Kidney capillary endothelial cell (primary cell): ENCODE results near the gene ATP8A2.
A peak's percentile ranks its signal among the peaks of the same experiment; 100 is the strongest.
"Not testable (repeated sequence)": the region's sequence is repeated elsewhere in the genome, so short reads cannot be mapped to it uniquely, and the experiment has no call there.

ENCODE experiments used
- DNase-seq: peaks from one replicate; pipeline ENCODE4 v3.0.0-alpha.2; 2018; ENCODE audit warnings: low spot score

Gene ATP8A2

GRCh38 chr13:25371875-25372283 is at the start of gene ATP8A2:
TSS of gene ATP8A2 (plus strand) at chr13:25371974. CDS start at chr13:25372213, 239 bp downstream.
- DNase-seq: no peak

DNA sequence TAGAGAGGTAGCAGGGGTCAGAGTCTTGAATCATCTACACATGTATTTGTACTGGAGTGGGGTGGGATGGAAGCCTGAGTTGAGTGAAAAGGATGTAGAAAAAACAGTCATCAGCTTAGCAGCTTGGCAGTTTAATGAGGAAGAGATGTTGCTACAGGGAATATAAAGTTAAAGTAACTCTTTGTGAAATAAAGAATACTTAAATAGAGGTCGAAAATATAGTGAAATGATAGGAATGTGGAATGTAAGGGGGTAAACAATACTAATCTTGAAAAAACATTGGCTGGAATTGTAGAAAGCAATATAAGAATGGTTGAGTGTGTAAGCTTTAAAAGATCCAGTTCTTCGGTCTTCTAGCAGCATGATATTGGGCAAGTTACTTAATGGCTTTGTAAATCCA is 47.7 kb upstream of the ATP8A2 start:
- no peak for DNase-seq

GRCh38 chr13:25329706-25330105 is 42.1 kb upstream of the ATP8A2 start:
- DNase-seq: no peak

DNA sequence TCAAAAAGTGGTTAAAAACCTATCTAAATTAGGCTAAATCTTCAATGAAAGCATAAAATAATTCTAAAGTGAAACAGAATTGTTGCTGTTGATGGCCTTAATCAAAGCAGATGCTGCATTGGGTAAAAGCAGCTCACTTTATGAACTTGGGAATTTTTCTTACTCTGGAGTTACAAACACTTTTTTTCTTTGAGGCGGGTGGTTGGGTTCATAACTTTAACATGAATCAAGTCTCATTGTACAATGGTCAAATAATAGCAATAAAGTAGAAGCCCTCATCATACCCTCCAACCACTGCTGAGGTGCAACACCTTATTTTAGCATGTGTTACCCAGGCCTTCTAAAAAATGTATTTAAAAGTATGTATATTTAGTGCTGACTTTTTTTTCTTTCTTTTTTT is 41.2 kb upstream of the ATP8A2 start:
- no peak for DNase-seq

DNA sequence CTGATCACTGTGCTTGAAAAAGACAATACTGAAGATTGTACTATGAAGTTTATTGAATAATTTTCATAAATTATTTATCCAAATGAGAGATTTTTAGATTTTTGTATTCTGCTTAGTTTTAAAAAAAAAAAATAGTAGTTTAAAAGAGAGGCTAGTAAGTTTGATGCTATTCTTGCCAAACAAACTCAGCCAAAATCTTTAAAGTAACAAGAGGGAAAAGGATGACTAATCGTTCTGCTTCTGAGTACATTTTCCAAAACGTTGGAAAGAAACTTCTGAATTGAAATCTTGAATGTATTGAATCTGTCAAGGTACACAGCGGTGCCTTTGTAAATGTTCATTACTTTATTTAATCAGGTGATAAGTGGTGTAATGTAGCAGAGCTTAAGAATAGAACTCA is 35.9 kb upstream of the ATP8A2 start:
- DNase-seq: no peak

GRCh38 chr13:25345576-25345975 is 26.2 kb upstream of the ATP8A2 start:
- no peak for DNase-seq

DNA sequence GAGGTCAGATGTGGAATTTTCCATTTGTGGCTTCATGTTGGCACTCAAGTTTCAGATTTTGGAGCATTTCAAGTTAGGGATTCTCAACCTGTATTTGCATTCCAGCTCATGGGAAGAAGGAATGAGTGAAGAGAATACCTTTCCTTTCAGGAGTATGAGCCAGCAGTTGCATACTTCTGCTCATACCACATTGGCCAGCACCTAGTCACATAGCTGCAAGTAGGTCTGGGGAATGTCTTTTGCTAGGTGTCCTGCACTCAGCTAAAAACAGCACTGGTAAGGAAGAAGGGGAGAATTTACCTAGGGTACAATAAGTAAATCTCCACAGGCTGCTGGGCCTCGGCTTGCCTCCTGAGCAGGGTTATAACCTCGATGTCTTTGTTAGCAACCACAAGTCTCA is 24.6 kb upstream of the ATP8A2 start:
- no peak for DNase-seq

GRCh38 chr13:25351404-25351803 is 20.4 kb upstream of the ATP8A2 start:
- DNase-seq: no peak

DNA sequence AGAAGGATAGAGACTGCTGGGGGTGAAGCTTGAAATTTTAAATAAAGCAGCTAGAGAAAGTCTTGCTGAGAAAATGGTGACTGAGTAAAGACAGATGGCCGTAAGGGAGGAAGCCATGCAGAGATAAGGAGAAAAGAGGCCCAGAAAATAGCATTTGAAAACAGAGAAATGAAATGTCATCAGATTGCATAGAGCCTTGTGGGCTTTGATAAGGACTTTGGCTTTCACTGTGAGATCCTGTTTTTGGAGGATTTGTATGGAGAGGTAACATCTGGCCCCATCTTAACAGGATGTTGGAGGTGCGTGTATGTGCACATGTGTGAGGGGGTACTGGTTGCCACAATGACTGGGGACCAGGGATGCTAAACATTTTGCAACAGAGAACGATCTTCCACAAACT is 19.5 kb upstream of the ATP8A2 start:
- DNase-seq: no peak

DNA sequence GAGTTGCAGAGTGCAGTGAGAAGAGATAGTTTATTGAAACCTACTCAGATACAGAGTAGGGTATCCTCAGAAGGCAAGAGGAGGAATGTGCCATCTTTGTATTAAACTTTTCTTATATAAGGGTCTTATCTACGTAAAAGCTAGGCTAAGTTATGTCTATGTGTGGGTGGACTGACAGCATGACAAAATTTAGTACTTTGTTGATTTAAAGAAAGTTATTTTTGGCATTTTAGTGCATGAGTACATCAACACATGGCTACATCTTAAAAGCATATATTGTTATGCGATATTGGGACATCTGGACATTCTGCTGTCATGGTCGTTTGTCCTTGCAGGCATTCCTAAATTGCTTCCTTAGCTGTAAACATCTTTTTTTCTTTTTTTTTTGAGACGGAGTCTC is 19.0 kb upstream of the ATP8A2 start:
- DNase-seq: no peak

DNA sequence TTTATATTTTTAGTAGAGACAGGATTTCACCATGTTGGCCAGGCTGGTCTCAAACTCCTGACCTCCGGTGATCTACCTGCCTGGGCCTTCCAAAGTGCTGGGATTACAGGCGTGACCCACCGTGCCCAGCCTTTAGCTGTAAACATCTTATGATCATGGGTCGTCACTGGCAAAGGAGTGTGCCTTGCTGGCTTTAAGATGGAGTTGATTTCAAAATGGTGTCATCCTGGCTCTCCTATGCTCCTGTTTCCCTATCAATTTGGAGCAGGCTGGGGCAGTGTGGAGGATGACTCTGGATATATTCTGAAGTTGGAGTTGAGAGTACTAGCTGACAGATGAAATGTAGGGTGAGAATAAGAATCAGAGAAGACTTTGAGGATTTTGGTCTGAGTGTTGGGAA is 18.4 kb upstream of the ATP8A2 start:
- DNase-seq: no peak

DNA sequence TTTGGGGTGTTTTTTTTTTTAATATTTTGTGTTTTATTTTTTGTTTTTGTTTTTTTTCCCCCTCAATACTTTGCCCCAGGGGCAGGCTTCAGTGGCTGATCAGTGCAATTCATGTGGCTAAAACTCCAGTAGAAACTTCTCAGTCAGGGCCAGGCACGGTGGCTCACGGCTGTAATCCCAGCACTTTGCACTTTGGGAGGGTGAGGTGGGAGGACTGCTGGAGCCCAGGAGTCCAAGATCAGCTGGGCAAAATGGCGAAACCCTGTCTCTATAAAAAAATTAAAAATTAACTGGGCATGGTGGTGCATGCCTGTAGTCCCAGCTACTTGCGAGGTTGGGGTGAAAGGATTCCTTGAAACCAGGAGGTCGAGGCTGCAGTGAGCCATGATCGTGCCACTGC is 17.4 kb upstream of the ATP8A2 start:
- no peak for DNase-seq

DNA sequence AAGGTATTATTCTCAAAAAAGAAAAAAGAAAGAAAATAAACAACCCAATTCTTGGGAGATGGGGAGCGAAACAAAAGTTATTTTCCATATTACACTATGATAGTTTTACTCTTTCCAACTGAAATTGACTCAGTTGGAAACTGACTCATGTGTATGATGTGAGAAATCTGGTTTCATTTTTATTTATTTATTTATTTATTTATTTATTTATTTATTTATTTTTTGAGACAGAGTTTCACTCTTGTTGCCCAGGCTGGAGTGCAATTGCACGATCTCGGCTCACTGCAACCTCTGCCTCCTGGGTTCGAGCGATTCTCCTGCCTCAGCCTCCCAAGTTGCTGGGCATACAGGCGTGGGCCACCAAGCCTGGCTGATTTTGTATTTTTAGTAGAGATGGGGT is 11.3 kb upstream of the ATP8A2 start:
- DNase-seq: not testable (repeated sequence)

- DNase-seq: no peak
Measured at GRCh38 chr13:25365720-25366235, 6.0 kb upstream of the ATP8A2 start.

DNA sequence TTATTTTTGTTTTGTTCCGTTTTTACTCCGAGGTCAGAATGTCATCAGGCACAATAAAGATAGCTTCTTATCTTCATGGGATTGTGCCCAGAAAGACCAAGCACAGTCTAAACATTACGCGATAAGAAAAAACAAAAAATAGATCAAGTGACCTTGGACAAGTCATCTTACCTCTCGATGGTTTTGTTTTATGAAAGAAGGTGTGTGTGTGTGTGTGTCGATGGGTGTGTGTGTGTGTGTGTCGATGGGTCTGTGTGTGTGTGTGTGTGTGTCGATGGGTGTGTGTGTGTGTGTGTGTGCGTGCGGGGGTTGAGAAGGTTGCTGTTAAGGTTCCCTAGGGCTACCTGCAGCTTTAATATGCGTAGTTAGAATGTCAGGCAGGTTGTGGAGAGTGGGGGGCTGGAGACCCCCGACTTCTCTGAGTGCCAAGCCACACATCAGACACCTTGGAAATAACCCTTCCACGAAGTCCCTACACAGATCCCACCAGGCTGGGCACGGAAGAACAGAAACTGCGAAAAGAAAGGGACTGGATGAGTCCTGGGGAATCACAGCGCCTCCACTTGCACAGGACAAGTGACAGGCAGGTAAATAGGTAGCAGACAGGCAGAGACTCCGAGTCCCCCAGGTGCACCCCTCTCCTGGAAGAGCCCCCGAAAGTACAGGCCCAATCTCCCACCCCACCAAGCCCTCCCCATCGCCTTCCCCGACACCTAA is 458 bp upstream of the ATP8A2 start:
- no peak for DNase-seq

DNA sequence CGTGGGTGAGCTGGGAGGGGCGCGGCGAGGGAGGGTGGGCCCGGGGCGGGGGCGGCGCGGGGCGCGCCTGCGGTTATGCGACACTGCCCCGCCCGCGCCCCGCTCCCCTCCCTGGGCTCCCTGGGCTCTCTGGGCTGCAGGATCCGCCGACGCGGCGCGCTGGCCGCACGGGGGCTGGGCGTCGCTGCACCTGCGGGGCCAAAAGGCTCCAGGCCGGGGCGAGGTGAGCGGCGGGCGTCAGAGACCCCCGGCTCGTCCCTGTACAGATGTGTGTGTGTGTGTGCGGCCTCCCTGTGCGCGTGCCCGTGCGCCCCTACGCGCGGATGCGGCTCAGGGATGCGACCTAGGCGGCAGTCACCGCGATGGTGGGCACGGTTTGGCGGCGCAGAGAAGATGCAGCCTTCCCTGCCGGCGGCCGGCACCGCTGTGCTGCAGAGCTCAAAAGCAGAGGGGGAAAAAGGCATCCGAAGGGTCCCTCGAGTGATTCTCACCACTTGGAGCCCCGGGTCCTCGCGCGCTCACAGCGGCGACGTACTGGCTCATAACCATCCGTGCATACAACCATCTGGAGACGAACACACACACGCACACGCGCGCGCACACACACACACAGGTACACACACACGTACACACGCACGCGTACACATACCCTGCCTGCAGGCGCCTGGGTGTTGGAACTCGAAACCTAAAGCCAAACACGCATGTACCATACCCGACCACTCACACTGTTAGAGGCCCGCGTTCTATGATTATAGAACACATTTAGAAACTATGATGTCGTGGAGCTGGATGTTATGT is 709 bp downstream of the ATP8A2 start:
- DNase-seq: no peak

DNA sequence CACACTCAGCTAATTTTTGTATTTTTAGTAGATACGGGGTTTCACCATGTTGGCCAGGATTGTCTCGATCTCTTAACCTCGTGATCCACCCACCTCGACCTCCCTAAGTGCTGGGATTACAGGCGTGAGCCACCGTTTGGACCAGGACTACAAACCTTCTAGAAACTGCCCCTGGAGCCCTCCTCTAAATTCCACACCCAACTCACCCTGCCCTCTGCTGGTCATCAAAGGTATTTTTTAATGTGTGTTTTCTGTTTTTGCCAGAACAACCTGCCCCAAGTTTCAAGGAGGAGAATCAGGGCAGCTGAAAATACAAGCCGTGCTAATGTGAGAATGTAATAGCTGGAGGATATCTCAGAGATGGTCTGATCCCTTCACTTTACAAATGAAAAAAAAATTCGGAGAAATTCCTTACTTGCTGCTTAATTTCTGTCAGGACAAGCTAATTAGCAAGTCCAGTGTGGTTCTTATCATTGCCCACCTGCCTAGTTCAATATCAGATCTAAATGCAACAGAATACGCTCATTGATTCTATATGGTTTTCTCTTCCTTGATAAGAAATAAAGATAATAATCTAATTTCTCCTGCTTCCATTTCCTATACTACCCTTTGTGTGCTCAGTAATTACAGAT is 4.1 kb downstream of the ATP8A2 start:
- DNase-seq: peak; percentile 40

DNA sequence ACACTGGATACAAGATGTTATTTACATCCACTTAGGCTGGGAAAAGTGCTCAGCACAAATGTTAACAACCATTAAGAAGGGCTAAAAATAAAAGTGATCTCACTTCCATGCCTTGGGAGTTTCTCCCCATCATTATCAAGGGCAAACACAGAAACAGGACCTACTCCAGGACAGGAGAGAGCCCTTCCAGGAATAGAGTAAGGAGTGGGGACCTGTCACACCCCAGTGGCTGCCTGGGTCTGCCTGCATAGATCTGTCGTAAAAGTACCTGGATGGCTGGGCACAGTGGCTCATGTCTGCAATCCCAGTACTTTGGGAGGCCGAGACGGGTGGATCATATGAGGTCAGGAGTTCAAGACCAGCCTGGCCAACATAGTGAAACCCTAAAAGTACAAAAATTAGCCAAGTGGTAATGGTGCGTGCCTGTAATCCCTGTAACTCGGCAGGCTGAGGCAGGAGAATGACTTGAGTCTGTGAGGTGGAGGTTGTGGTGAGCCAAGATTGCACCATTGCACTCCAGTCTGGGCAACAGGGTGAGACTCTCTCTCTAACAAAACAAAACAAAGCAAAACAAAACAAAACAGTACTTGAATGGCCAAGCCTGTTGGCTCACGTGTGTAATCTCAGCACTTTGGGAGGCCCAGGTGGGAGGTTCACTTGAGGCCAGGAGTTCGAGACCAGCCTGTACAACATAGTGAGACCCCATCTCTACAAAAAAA is 5.6 kb downstream of the ATP8A2 start:
- no peak for DNase-seq

DNA sequence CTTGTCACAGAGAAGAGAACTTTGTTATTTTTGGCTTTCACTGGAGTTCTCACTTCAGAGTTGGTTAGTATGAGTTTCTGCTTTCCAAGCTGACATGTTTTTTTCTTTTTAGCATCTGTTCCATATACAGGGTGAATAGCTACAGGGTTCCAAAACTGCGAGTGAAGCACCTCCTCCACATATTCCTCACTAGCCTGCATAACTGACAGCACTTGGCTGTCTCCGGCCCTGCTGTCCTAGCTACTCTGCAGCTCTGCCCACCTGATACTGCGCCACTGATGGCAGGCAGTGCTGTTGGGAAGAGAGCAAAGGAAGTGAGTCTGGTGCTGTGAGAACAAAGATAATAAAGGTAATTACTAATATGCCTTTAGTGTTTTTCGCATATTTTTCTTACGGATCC is 6.8 kb downstream of the ATP8A2 start:
- DNase-seq: no peak

GRCh38 chr13:25379011-25379410 is 7.2 kb downstream of the ATP8A2 start:
- DNase-seq: no peak

DNA sequence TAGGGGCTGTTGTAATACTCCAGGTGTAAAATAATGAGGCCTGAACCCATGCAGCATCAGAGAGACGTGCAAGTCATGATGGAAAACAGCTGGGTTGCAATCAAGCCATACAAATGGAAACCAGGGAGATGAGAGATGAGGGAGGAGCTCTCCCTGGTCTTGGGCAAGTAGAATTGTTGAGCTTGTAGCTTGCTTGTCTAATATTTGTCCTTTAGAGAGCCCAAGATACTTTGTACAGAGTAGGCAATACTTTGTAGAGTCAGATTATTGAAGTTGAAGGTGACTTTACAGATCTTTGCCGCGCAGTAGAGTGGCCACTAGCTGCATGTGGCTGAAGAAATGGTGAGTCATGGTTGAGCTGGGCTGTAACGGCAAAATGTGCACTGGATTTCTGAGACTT is 8.3 kb downstream of the ATP8A2 start:
- DNase-seq: no peak

DNA sequence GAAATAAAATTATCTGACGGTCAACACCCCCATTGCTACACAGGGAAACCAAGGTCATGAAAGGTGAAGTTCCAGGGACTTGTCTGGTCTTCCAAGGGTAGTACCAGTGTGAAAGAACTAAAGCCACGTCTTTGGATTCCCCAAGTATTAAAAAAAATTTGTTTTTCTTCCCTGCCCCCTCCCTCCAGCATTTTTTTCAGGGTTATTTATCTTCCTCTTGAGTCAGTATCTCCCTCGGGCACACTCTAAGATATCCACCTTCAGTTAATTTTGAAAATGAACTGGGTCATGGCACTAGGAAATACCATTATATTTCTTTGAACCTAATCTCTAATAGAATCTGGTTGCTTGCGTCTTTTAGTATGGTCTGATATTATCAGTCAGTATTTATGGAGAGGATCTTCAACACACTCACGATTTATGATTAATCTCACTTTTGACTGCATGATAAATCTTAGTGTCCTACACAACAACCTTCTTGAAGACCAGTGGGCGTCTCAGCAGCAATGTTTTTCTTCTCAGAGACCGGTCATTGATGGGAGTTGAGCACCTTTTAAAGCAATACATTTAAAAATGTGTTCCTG is 9.1 kb downstream of the ATP8A2 start:
- no peak for DNase-seq
